ENCODE data around the gene FGFRL1. TPM values are rescaled to one million over a fixed set of nuclear protein-coding genes. Genes with fewer than 3 reads are reported as not detected.
"Not testable (repeated sequence)": the region's sequence is repeated elsewhere in the genome, so short reads cannot be mapped to it uniquely, and the experiment has no call there.

FGFRL1 gene
- polyA plus RNA-seq, 2 of the 4 experiments (the other 2 are of a cell fraction) = 4.7 to 11.2 TPM

DNA sequence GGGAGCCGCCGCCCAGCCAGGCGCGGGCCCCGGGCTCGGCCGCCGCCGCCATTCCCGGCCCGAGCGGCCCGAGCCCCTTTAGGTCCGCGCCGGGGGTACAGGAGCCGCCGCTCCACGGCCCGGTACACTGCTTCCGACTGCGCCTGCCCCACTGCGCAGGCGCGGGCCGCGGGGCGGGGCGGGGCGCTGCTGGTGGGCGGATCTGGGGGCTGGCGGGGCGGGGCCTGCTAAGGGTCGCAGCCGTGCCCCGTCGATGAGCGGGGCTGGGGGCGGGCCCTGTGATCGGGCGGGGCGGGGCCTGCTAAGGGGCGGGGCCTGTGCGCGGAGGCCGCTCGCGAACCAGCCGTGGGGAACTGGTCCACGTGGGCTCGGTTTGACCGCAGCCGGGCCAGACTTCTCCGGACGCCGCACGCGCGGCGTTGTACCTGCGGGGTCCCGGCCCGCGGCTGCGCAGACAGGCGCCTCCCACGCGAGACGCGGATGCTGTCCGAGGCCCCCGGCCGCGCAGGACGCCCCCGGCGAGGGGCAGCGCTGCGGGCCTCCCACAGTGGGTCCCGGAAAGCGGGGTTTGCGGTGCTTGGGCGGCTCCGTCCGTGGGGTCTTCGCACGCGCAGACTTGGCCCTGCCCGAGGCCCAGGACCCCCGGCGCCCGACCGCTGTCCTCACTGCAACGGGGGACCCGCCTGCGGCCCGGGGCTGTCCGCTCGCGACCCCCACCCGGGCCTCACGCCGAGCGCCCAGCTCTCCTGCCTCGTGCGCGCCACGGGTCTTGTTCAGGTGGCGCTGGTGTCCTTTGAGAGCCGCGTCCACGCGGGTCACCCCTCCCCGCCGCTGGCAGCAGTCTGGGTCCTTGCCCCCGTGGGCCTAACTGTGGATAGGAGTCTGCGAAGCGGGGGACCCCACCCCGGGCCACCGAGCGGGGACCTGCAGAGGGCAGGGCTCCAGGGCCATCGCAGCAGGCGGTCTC, 37.7 kb upstream of the FGFRL1 start, which contains the start of gene DGKQ:
DGKQ (minus strand) TSS at position 139 of the 967 bp plus-strand sequence; CDS start at position 52, 87 bp downstream.
- Histone ChIP-seq H3K27ac (peak within 1 kb of the TSS; percentile 66 to 85), H3K4me3 (peak within 1 kb of the TSS; percentile 84), H3K4me2 (peak within 1 kb of the TSS; percentile 97), H3K4me1 (peaks cover 14% of the 10 kb centered on the region), H3K9me3 (no peaks in the 10 kb centered on the region)
- no CpG with 5 or more reads among the region's 123 CpGs for WGBS (ENCODE audit: missing lambda C conversion rate)
- ATAC-seq (peak; percentile 79), DNase-seq (ENCODE audit: low read depth in 1 of 2, low spot score in 1 of 2) (peak; percentile 64 to 74), FAIRE-seq (no peak)
- CTCF ChIA-PET = no interaction called here
- POLR2A ChIA-PET = no interaction called here
- TF ChIP-seq SREBF2 (IDR thresholded peaks at IDR 0.05) (no peak), MAZ (IDR thresholded peaks at IDR 0.05; ENCODE audit: borderline replicate concordance, low read depth, low read length) (no peak), JUN (IDR thresholded peaks at IDR 0.05) (0 out of 5 replicates have a peak, but pooled peaks of 1 of the 2 experiments have one; percentile 28), FOSL2 (IDR thresholded peaks at IDR 0.05) (no peak), FOSL2 (CRISPR knock-in tag; IDR thresholded peaks at IDR 0.05) (no peak), TFCP2L1 (CRISPR knock-in tag; IDR thresholded peaks at IDR 0.05) (no peak), POLR2A (IDR thresholded peaks at IDR 0.05; ENCODE audit: low read length) (peak; percentile 29), GATA3 (IDR thresholded peaks at IDR 0.05; ENCODE audit: borderline replicate concordance) (no peak)
- TF ChIP-seq, protein P1, sequence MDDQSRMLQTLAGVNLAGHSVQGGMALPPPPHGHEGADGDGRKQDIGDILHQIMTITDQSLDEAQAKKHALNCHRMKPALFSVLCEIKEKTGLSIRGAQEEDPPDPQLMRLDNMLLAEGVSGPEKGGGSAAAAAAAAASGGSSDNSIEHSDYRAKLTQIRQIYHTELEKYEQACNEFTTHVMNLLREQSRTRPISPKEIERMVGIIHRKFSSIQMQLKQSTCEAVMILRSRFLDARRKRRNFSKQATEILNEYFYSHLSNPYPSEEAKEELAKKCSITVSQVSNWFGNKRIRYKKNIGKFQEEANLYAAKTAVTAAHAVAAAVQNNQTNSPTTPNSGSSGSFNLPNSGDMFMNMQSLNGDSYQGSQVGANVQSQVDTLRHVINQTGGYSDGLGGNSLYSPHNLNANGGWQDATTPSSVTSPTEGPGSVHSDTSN (IDR thresholded peaks at IDR 0.05) = no peak
- TF ChIP-seq, protein P2, sequence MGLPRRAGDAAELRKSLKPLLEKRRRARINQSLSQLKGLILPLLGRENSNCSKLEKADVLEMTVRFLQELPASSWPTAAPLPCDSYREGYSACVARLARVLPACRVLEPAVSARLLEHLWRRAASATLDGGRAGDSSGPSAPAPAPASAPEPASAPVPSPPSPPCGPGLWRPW (IDR thresholded peaks at IDR 0.05) = no peak

DNA sequence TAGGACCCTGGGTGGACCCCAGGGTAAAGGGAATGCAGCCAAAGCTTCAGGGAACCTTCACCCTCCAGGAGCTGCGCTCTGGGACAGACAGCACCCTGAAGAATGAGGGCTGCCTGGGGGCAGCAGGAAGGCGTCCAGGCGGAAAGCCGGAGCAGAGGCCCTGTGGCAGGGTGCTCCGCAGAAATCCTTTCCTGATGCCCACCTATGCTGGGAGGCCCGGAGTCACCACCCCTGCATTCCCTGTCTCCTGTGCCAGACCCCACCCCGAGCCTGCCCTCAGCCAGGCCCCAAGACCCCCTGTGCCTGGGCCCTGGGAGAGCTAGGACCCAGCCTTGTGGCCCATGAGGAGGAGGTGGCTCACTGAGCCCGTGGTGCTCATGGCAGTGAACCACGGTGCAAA, 36.8 kb upstream of the FGFRL1 start:
- Histone ChIP-seq H3K9me3 (no peaks in the 10 kb centered on the region), H3K4me3 (no peak overlapping the region), H3K4me2 (no peak overlapping the region), H3K4me1 (peaks cover 21% of the 10 kb centered on the region), H3K27ac (no peak overlapping the region; a peak in 1 of 6 replicates)
- TF ChIP-seq, protein P1 (IDR thresholded peaks at IDR 0.05) = no peak
- TF ChIP-seq NFE2L2 (conservative IDR thresholded peaks at IDR 0.05; ENCODE audit: low read length) (no peak), JUN (IDR thresholded peaks at IDR 0.05) (no peak), MAZ (IDR thresholded peaks at IDR 0.05; ENCODE audit: borderline replicate concordance, low read depth, low read length) (no peak)
- TF ChIP-seq, protein P3, sequence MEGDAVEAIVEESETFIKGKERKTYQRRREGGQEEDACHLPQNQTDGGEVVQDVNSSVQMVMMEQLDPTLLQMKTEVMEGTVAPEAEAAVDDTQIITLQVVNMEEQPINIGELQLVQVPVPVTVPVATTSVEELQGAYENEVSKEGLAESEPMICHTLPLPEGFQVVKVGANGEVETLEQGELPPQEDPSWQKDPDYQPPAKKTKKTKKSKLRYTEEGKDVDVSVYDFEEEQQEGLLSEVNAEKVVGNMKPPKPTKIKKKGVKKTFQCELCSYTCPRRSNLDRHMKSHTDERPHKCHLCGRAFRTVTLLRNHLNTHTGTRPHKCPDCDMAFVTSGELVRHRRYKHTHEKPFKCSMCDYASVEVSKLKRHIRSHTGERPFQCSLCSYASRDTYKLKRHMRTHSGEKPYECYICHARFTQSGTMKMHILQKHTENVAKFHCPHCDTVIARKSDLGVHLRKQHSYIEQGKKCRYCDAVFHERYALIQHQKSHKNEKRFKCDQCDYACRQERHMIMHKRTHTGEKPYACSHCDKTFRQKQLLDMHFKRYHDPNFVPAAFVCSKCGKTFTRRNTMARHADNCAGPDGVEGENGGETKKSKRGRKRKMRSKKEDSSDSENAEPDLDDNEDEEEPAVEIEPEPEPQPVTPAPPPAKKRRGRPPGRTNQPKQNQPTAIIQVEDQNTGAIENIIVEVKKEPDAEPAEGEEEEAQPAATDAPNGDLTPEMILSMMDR (IDR thresholded peaks at IDR 0.05) = no peak
- TF ChIP-seq, protein P4, sequence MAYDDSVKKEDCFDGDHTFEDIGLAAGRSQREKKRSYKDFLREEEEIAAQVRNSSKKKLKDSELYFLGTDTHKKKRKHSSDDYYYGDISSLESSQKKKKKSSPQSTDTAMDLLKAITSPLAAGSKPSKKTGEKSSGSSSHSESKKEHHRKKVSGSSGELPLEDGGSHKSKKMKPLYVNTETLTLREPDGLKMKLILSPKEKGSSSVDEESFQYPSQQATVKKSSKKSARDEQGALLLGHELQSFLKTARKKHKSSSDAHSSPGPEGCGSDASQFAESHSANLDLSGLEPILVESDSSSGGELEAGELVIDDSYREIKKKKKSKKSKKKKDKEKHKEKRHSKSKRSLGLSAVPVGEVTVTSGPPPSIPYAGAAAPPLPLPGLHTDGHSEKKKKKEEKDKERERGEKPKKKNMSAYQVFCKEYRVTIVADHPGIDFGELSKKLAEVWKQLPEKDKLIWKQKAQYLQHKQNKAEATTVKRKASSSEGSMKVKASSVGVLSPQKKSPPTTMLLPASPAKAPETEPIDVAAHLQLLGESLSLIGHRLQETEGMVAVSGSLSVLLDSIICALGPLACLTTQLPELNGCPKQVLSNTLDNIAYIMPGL (CRISPR knock-in tag; IDR thresholded peaks at IDR 0.05; ENCODE audit: borderline replicate concordance) = no peak
- ChIA-PET POLR2A (interaction anchor here (1.1 kb wide), 1 partner anchor 13 kb away, joined by 4 read pairs; no protein-coding TSS in a partner anchor), CTCF (interaction anchor here (1.0 kb wide), 1 partner anchor 13 kb away, joined by 3 read pairs; the partner anchor contains the start of gene IDUA)
- ATAC-seq (no peak; a peak in 1 of 6 replicates), FAIRE-seq (no peak), DNase-seq (ENCODE audit: low read depth in 1 of 2, low spot score in 1 of 2) (no peak)
- 90% methylated on average over 7 of the region's 9 CpGs for WGBS (ENCODE audit: missing lambda C conversion rate)

DNA sequence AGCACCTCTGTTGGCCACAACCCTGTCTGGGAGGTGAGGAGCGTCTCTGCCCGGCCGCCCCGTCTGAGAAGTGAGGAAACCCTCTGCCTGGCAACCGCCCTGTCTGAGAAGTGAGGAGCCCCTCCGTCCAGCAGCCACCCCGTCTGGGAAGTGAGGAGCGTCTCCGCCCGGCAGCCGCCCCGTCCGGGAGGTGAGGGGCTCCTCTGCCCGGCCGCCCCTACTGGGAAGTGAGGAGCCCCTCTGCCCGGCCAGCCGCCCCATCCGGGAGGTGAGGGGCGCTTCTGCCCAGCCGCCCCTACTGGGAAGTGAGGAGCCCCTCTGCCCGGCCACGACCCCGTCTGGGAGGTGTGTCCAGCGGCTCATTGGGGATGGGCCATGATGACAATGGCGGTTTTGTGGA, 35.4 kb upstream of the FGFRL1 start:
- 82% methylated on average over 7 of the region's 25 CpGs for WGBS (ENCODE audit: missing lambda C conversion rate)
- DNase-seq (ENCODE audit: low read depth in 1 of 2, low spot score in 1 of 2); H3K9me3 ChIP-seq; H3K4me2 ChIP-seq; ATAC-seq; H3K27ac ChIP-seq; H3K4me3 ChIP-seq; FAIRE-seq; POLR2A ChIA-PET; CTCF ChIA-PET: not testable (repeated sequence)
- H3K4me1 ChIP-seq = peaks cover 21% of the 10 kb centered on the region
